K562 (cell line): ENCODE measurements around the gene ACO2. TPM values are rescaled to one million over a fixed set of nuclear protein-coding genes. Genes with fewer than 3 reads are reported as not detected.
A peak's percentile ranks its signal among the peaks of the same experiment; 100 is the strongest.

Experiments
- ATAC-seq: fragments of 200-7000 bp; cut with Tn5 transposase; 3 replicates; pipeline ENCODE4 v1.9.1; 2020; ENCODE audit warnings: moderate library complexity
- BruUV-seq: library from RNA; stranded (reverse); fragments of 400-500 nt; replicated peaks from 2 replicates; lab custom pipeline; 2021; lab: Mats Ljungman, UMichigan
- CTCF ChIA-PET: fragments of 300-600 bp; formaldehyde crosslinking; extraction: SDS; loops from one replicate; lab custom pipeline; 2021; ENCODE audit warnings: low intra/inter-chr PET ratio; lab: Yijun Ruan, JAX
- POLR2A ChIA-PET: fragments of 300-600, 350-650 bp; sonication (Branson Sonifier 250); formaldehyde crosslinking; extraction: SDS; loops from one replicate; lab custom pipeline; 2021; ENCODE audit warnings: antibody characterized with exemption, inconsistent platforms; lab: Yijun Ruan, JAX
- DNase-seq, 4 experiments: peaks; one replicate each; pipeline versions ENCODE4 v3.0.0 to v3.0.0-alpha.2; 2011 to 2018; ENCODE audit warnings: low spot score in 3 of 4, mixed read lengths in 3 of 4; ENCODE audit errors: extremely low read depth in 1 of 4
- FAIRE-seq: peaks from 2 replicates; lab custom pipeline; 2011; peaks lifted over from hg19 to GRCh38; lab: Jason Lieb, UNC
- H2AFZ ChIP-seq: 2 replicates; pipeline ENCODE4 v1.6.0; 2011; ENCODE audit warnings: low read depth, low read length, control low read depth, inconsistent platforms
- H3K27ac ChIP-seq: fragments of 200-600 bp; 3 replicates; pipeline ENCODE4 v1.8.0; 2011; ENCODE audit warnings: low read depth, mild to moderate bottlenecking, control low read depth, inconsistent platforms, low read length, moderate library complexity, mixed read lengths; ENCODE audit errors: extremely low read depth
- H3K27me3 ChIP-seq, 2 experiments: fragments of 300-600 bp in 1 of 2; 2 replicates in 1 of 2; 3 replicates in 1 of 2; pipeline versions ENCODE4 v1.6.0 to v1.8.0; 2011; ENCODE audit warnings: inconsistent platforms in 2 of 2, low read length in 2 of 2, mild to moderate bottlenecking in 1 of 2, mixed read lengths in 1 of 2, moderate library complexity in 1 of 2; ENCODE audit not compliant: control insufficient read depth in 2 of 2, insufficient read depth in 2 of 2
- H3K36me3 ChIP-seq: fragments of 300-600 bp; 3 replicates; pipeline ENCODE4 v1.8.0; 2011; ENCODE audit warnings: mild to moderate bottlenecking, low read length, inconsistent platforms; ENCODE audit not compliant: control insufficient read depth, insufficient read depth
- H3K4me1 ChIP-seq, 2 experiments: fragments of 200-600 bp in 1 of 2; replicated peaks in 1 of 2; 2 replicates in 1 of 2; 3 replicates in 1 of 2; pipeline versions ENCODE4 v1.5.1 to v1.8.0; 2011; ENCODE audit warnings: inconsistent platforms in 2 of 2, low read length in 2 of 2, mild to moderate bottlenecking in 1 of 2, mixed read lengths in 1 of 2, moderate library complexity in 1 of 2; ENCODE audit not compliant: control insufficient read depth in 2 of 2, insufficient read depth in 2 of 2
- H3K4me2 ChIP-seq: 2 replicates; pipeline ENCODE4 v1.6.1; 2011; ENCODE audit warnings: low read length, control low read depth, inconsistent platforms, mixed read lengths; ENCODE audit not compliant: insufficient read depth
- H3K4me3 ChIP-seq: fragments of 200-600 bp; sonication (generic), shearing (Covaris generic); 2 replicates; pipeline ENCODE4 v1.5.1; 2016; ENCODE audit warnings: control low read depth, inconsistent platforms
- H3K79me2 ChIP-seq: fragments of 200-600 bp; 3 replicates; pipeline ENCODE4 v1.8.0; 2011; ENCODE audit warnings: low read length, inconsistent platforms; ENCODE audit not compliant: control insufficient read depth, insufficient read depth
- H3K9ac ChIP-seq, 2 experiments: 2 replicates each; pipeline versions ENCODE4 v1.6.0 to v1.6.1; 2011; ENCODE audit warnings: low read depth in 2 of 2, low read length in 2 of 2, control low read depth in 1 of 2, inconsistent platforms in 1 of 2, mild to moderate bottlenecking in 1 of 2, mixed read lengths in 1 of 2; ENCODE audit not compliant: insufficient read depth in 1 of 2
- H3K9me1 ChIP-seq: one replicate; pipeline ENCODE4 v1.6.0; 2011; ENCODE audit warnings: inconsistent platforms, mild to moderate bottlenecking, low read length, moderate library complexity; ENCODE audit not compliant: control insufficient read depth, insufficient read depth
- H3K9me3 ChIP-seq: replicated peaks from 2 replicates; pipeline ENCODE4 v1.5.1; 2011; ENCODE audit warnings: low read depth, low read length, inconsistent platforms; ENCODE audit not compliant: control insufficient read depth, insufficient read depth
- H4K20me1 ChIP-seq: replicated peaks from 2 replicates; pipeline ENCODE4 v1.6.1; 2011; ENCODE audit warnings: low read length, inconsistent platforms, mixed read lengths; ENCODE audit not compliant: control insufficient read depth, insufficient read depth
- ATF6 ChIP-seq: sonication (generic); formaldehyde crosslinking; IDR thresholded peaks from 2 replicates; pipeline ENCODE4 v1.4.0; 2020; ENCODE audit warnings: mild to moderate bottlenecking, missing genetic modification reagents
- ATF7 ChIP-seq: fragments of 450-650 bp; IDR thresholded peaks from 2 replicates; pipeline ENCODE4 v1.7.1; 2014; ENCODE audit warnings: mild to moderate bottlenecking, moderate library complexity
- CBX3 ChIP-seq, 2 experiments: IDR thresholded peaks; 1 replicate in 1 of 2; 2 replicates in 1 of 2; pipeline ENCODE4 v1.6.1; 2012; ENCODE audit warnings: inconsistent platforms in 2 of 2, low read length in 2 of 2, borderline replicate concordance in 1 of 2, control low read depth in 1 of 2
- CCNT2 ChIP-seq: IDR thresholded peaks from 2 replicates; pipeline ENCODE4 v1.6.1; 2011; ENCODE audit warnings: borderline replicate concordance, low read depth, mild to moderate bottlenecking, moderate library complexity, mixed read lengths, low read length; ENCODE audit not compliant: insufficient read length; ENCODE audit errors: extremely low read depth
- EZH2 ChIP-seq: IDR thresholded peaks from 2 replicates; pipeline ENCODE4 v1.6.1; 2012; ENCODE audit warnings: low read depth, mild to moderate bottlenecking, inconsistent platforms, low read length, borderline replicate concordance
- HDAC2 ChIP-seq: fragments of 450-650 bp; IDR thresholded peaks from 2 replicates; pipeline ENCODE4 v1.6.1; 2016; ENCODE audit warnings: mild to moderate bottlenecking
- MXI1 ChIP-seq: IDR thresholded peaks from 2 replicates; pipeline ENCODE4 v1.6.1; 2011; ENCODE audit warnings: low read depth, mild to moderate bottlenecking, improper control_type of control experiment, low read length
- OTX1 ChIP-seq: fragments of 450-650 bp; formaldehyde crosslinking; IDR thresholded peaks from 2 replicates; pipeline ENCODE4 v1.4.0; 2022; ENCODE audit warnings: mild to moderate bottlenecking
- PHTF2 ChIP-seq: fragments of 250-450 bp; sonication (Bioruptor Pico); IDR thresholded peaks from 2 replicates; pipeline ENCODE4 v1.5.0; 2021; ENCODE audit warnings: mild to moderate bottlenecking
- POU5F1 ChIP-seq: fragments of 150-350 bp; IDR thresholded peaks from 2 replicates; pipeline ENCODE4 v1.6.1; 2014; ENCODE audit warnings: borderline replicate concordance, low read length, low read depth, mild to moderate bottlenecking; ENCODE audit not compliant: partially characterized antibody
- RBM39 ChIP-seq: fragments of 200-400 bp; formaldehyde crosslinking; optimal IDR thresholded peaks from 2 replicates; pipeline ENCODE3; 2018; ENCODE audit warnings: low read depth, low read length
- RFX7 ChIP-seq: fragments of 250-450 bp; sonication (Bioruptor Pico); IDR thresholded peaks from 2 replicates; pipeline ENCODE4 v1.5.1; 2021; ENCODE audit warnings: mild to moderate bottlenecking
- SMAD2 ChIP-seq: fragments of 150-350 bp; IDR thresholded peaks from 2 replicates; pipeline ENCODE4 v1.6.1; 2014; ENCODE audit warnings: low read depth, mild to moderate bottlenecking, low read length
- ZBTB8A ChIP-seq: fragments of 450-650 bp; IDR thresholded peaks from 2 replicates; pipeline ENCODE4 v1.6.1; 2018; ENCODE audit warnings: mild to moderate bottlenecking, moderate library complexity; ENCODE audit not compliant: partially characterized antibody
- ZKSCAN8 ChIP-seq: fragments of 200-800 bp; sonication (Bioruptor generic); IDR thresholded peaks from 2 replicates; pipeline ENCODE4 v1.6.1; 2016; ENCODE audit warnings: missing genetic modification characterization, missing compliant biosample characterization
- WGBS: fragments of 100-300 bp; shearing (Covaris generic); methylation state at CpG from one replicate; pipeline ENCODE4 v1.1.6; 2016; ENCODE audit warnings: low coverage, mixed read lengths; ENCODE audit not compliant: insufficient coverage; ENCODE audit errors: missing lambda C conversion rate; 5-methylcytosine and 5-hydroxymethylcytosine counted together
- in situ Hi-C: fragments of 300-500 bp; cut with MboI; formaldehyde crosslinking; loops from 4 replicates; pipeline ENCODE4 v1.15.0; 2018; ENCODE audit warnings: inconsistent platforms, mixed read lengths
- intact Hi-C: fragments of 100-400 bp; cut with micrococcal nuclease; formaldehyde crosslinking; loops from 2 replicates; pipeline ENCODE4 v1.14.2; 2022
- polyA plus RNA-seq, 8 experiments: library from polyadenylated mRNA; depleted of rRNA in 4 of 8; stranded (reverse) in 5 of 8; unstranded in 3 of 8; fragments of >200 nt; fragmentation: Nextera tagmentation in 2 of 8; fragmentation: Illumina TruSeq in 1 of 8; extraction: Ambion mirVana in 2 of 8; extraction: Trizol in 1 of 8; gene quantifications; 2 replicates each; pipeline versions ENCODE4 v1.2.1 to v1.2.3, GENCODE V29; 2011 to 2014; ENCODE audit warnings: inconsistent platforms in 1 of 8, missing spikeins in 1 of 8
- total RNA-seq, 7 experiments: library from RNA; depleted of rRNA in 6 of 7; stranded (reverse); fragments of >200 nt in 6 of 7; fragmentation: Illumina TruSeq in 2 of 7; extraction: Trizol in 2 of 7; gene quantifications; 2 replicates each; pipeline versions ENCODE4 v1.2.1 to v1.2.3, GENCODE V29; 2011 to 2021; ENCODE audit warnings: low replicate concordance in 1 of 7
- TF ChIP-seq, protein P1 (sequence below): sonication (generic); formaldehyde crosslinking; IDR thresholded peaks from 2 replicates; pipeline ENCODE4 v1.9.0; 2022; ENCODE audit warnings: mild to moderate bottlenecking, missing genetic modification reagents

Gene ACO2
- total and polyA plus RNA-seq, 9 of the 15 experiments (the other 6 are each of a cell fraction or from before 2014, with no cell fraction given): 16.2 to 119 (median 43.2) TPM

- Histone ChIP-seq H2AFZ (no peak overlapping the region; the same call in 1 of the 2 replicates), H3K27ac (no peak overlapping the region; the same call in 2 of the 3 replicates), H3K4me3 (no peak overlapping the region), H4K20me1 (no peaks in the 10 kb centered on the region), H3K9me3 (no peaks in the 10 kb centered on the region), H3K27me3 (no peaks in the 10 kb centered on the region), H3K36me3 (no peaks in the 10 kb centered on the region), H3K79me2 (no peaks in the 10 kb centered on the region), H3K4me1 (peaks cover 20 to 53% of the 10 kb centered on the region in 2 experiments; a peak in 4 of 5 replicates), H3K9me1 (no peaks in the 10 kb centered on the region), H3K4me2 (no peak overlapping the region), H3K9ac (peak overlapping the region in 1 of 2 experiments; percentile 36; a peak in 1 of 4 replicates)
- ATAC-seq (no peak), DNase-seq (no peak), FAIRE-seq (no peak)
- in situ Hi-C loops: no loop called here
- POLR2A ChIA-PET: no interaction called here
- TF ChIP-seq HDAC2 (no peak), ATF6 (CRISPR knock-in tag) (no peak), ZKSCAN8 (CRISPR knock-in tag) (no peak), POU5F1 (no peak), PHTF2 (CRISPR knock-in tag) (no peak), CBX3 (IDR thresholded peaks at IDR 0.05; ENCODE audit: borderline replicate concordance in 1 of 2, low read length in 2 of 2) (no peak), ZBTB8A (no peak), SMAD2 (no peak), MXI1 (no peak), RFX7 (CRISPR knock-in tag) (no peak), OTX1 (CRISPR knock-in tag) (no peak), CCNT2 (no peak), ATF7 (no peak), RBM39 (no peak), EZH2 (no peak)
- TF ChIP-seq, protein P1, sequence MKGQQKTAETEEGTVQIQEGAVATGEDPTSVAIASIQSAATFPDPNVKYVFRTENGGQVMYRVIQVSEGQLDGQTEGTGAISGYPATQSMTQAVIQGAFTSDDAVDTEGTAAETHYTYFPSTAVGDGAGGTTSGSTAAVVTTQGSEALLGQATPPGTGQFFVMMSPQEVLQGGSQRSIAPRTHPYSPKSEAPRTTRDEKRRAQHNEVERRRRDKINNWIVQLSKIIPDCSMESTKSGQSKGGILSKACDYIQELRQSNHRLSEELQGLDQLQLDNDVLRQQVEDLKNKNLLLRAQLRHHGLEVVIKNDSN (CRISPR knock-in tag): no peak
- CTCF ChIA-PET: no interaction called here
- no TSS peak for BruUV-seq
- intact Hi-C loops: no loop called here
- WGBS: 54% methylated on average over 6 of the region's 10 CpGs
Observed at GRCh38 chr22:41561335-41561734, 92.4 kb downstream of the ACO2 start.
